ENCODE data around the gene ADCY5. TPM values are rescaled to one million over a fixed set of nuclear protein-coding genes. Genes with fewer than 3 reads are reported as not detected.

The ADCY5 gene
- polyA plus RNA-seq, 3 donors = not detected

DNA sequence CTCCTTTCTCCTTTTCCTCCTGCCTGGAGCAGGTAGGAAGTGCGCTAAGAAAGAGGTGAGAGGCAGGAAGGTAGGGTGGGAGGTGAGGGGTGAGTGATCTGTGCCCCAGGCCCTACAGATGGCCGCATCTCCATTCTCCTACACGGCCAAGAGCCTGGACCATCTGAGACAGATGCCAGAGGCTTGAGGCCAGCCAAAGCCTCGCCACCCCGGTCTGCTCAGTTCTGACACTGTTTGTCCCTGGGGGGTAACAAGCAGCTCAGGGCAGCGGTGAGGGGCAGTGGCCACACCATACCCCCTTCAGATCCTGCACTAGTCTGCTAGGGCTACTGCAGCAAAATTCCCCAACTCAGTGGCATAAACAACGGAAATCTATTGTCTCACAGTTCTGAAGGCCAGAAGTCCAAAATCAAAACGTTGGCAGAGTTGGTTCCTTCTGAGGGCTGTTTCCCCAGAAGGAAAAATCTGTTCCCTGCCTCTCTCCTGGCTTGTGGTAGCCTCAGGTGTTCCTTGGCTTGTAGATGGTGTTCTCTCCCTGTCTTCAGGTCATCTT is 28.4 kb downstream of the ADCY5 start:
- Histone ChIP-seq H3K4me1 (ENCODE audit: control insufficient read depth in 1 of 2, insufficient read depth in 2 of 2, low read length in 2 of 2) (no peaks in the 10 kb centered on the region), H3K9ac (ENCODE audit: insufficient read depth, low read length, poor library complexity, severe bottlenecking) (no peak overlapping the region), H2AFZ (ENCODE audit: insufficient read depth, low read depth, low read length, poor library complexity, severe bottlenecking) (no peak overlapping the region), H3K9me3 (replicated peaks in 1 of 2; ENCODE audit: control insufficient read depth in 1 of 2, insufficient read depth in 1 of 2, low read length in 2 of 2) (no peaks in the 10 kb centered on the region), H3K27ac (ENCODE audit: low read depth in 1 of 2, low read length in 2 of 2) (no peak overlapping the region), H3K36me3 (replicated peaks in 1 of 2; ENCODE audit: control insufficient read depth in 1 of 2, insufficient read depth in 2 of 2, low read length in 2 of 2) (no peaks in the 10 kb centered on the region), H3K4me2 (replicated peaks; ENCODE audit: extremely low read depth, low read length, poor library complexity, severe bottlenecking) (no peak overlapping the region), H3K4me3 (replicated peaks in 1 of 3; ENCODE audit: low read depth in 2 of 3, low read length in 3 of 3) (no peak overlapping the region), H3K27me3 (ENCODE audit: control insufficient read depth in 2 of 2, insufficient read depth in 2 of 2, low read length in 2 of 2) (no peaks in the 10 kb centered on the region), H3K79me2 (ENCODE audit: insufficient read depth, low read length) (no peaks in the 10 kb centered on the region), H4K20me1 (ENCODE audit: insufficient read depth, low read length) (no peaks in the 10 kb centered on the region)
- H3K4me1 Mint-ChIP-seq = no peaks in the 10 kb centered on the region
- intact Hi-C loops (cut with micrococcal nuclease) = no loop called here
- peaks cover 0 to 4% (median 3%) of the 10 kb centered on the region in 3 donors for H3K27me3 Mint-ChIP-seq (ENCODE audit: low read depth in 3 of 3)
- no peak overlapping the region for H3K27ac Mint-ChIP-seq
- H3K36me3 Mint-ChIP-seq = no peaks in the 10 kb centered on the region
- no peak overlapping the region for H3K4me3 Mint-ChIP-seq
- WGBS (ENCODE audit: insufficient coverage) = 100% methylated on average over 6 of the region's 8 CpGs
- H3K9me3 Mint-ChIP-seq = no peaks in the 10 kb centered on the region
- no peak for DNase-seq
- TF ChIP-seq, protein P1, sequence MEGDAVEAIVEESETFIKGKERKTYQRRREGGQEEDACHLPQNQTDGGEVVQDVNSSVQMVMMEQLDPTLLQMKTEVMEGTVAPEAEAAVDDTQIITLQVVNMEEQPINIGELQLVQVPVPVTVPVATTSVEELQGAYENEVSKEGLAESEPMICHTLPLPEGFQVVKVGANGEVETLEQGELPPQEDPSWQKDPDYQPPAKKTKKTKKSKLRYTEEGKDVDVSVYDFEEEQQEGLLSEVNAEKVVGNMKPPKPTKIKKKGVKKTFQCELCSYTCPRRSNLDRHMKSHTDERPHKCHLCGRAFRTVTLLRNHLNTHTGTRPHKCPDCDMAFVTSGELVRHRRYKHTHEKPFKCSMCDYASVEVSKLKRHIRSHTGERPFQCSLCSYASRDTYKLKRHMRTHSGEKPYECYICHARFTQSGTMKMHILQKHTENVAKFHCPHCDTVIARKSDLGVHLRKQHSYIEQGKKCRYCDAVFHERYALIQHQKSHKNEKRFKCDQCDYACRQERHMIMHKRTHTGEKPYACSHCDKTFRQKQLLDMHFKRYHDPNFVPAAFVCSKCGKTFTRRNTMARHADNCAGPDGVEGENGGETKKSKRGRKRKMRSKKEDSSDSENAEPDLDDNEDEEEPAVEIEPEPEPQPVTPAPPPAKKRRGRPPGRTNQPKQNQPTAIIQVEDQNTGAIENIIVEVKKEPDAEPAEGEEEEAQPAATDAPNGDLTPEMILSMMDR (IDR thresholded peaks at IDR 0.05) = no peak

DNA sequence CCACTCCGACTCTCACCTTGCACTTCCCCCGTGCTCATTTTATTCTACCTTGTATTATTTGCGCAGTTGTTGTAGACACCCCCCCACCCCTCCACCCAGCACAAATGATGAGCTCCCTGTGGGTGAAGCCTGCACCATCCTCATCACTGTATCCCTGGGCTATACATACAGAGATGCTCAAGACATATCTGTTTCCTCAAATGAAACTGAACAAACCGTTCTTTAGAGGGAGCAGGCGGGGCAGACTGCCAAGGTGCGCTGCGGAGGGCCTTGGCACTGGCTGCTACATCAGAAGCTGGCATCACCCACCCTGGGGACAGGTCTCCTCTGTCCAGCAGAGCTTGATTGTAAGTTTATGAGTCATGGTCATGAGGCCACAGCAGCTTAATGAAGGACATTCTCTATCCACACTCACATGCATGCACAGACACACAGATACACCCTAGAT is 29.0 kb downstream of the ADCY5 start:
- WGBS (ENCODE audit: insufficient coverage) = 94% methylated on average over 6 of the region's 7 CpGs
- TF ChIP-seq, protein P1 (IDR thresholded peaks at IDR 0.05) = no peak
- Histone ChIP-seq H3K79me2 (ENCODE audit: insufficient read depth, low read length) (no peaks in the 10 kb centered on the region), H3K4me2 (replicated peaks; ENCODE audit: extremely low read depth, low read length, poor library complexity, severe bottlenecking) (no peak overlapping the region), H3K4me3 (replicated peaks in 1 of 3; ENCODE audit: low read depth in 2 of 3, low read length in 3 of 3) (no peak overlapping the region), H3K36me3 (replicated peaks in 1 of 2; ENCODE audit: control insufficient read depth in 1 of 2, insufficient read depth in 2 of 2, low read length in 2 of 2) (no peaks in the 10 kb centered on the region), H3K9me3 (replicated peaks in 1 of 2; ENCODE audit: control insufficient read depth in 1 of 2, insufficient read depth in 1 of 2, low read length in 2 of 2) (no peaks in the 10 kb centered on the region), H4K20me1 (ENCODE audit: insufficient read depth, low read length) (no peaks in the 10 kb centered on the region), H3K27me3 (ENCODE audit: control insufficient read depth in 2 of 2, insufficient read depth in 2 of 2, low read length in 2 of 2) (no peaks in the 10 kb centered on the region), H3K9ac (ENCODE audit: insufficient read depth, low read length, poor library complexity, severe bottlenecking) (no peak overlapping the region), H2AFZ (ENCODE audit: insufficient read depth, low read depth, low read length, poor library complexity, severe bottlenecking) (no peak overlapping the region), H3K27ac (ENCODE audit: low read depth in 1 of 2, low read length in 2 of 2) (no peak overlapping the region), H3K4me1 (ENCODE audit: control insufficient read depth in 1 of 2, insufficient read depth in 2 of 2, low read length in 2 of 2) (no peaks in the 10 kb centered on the region)
- no peaks in the 10 kb centered on the region for H3K9me3 Mint-ChIP-seq
- intact Hi-C loops (cut with micrococcal nuclease) = no loop called here
- DNase-seq = no peak
- no peak overlapping the region for H3K4me3 Mint-ChIP-seq
- H3K4me1 Mint-ChIP-seq = no peaks in the 10 kb centered on the region
- H3K27me3 Mint-ChIP-seq (ENCODE audit: low read depth in 3 of 3) = peaks cover 0 to 4% (median 3%) of the 10 kb centered on the region in 3 donors
- no peaks in the 10 kb centered on the region for H3K36me3 Mint-ChIP-seq
- H3K27ac Mint-ChIP-seq = no peak overlapping the region

All from CD14-positive monocyte (primary cell).